Measurements from ENCODE around the gene MEIOSIN. TPM values are rescaled to one million over a fixed set of nuclear protein-coding genes. Genes with fewer than 3 reads are reported as not detected.

The MEIOSIN gene
- total and polyA plus RNA-seq, 2 of the 13 experiments (the other 11 are each of a cell fraction or from before 2014, with no cell fraction given): not detected

DNA sequence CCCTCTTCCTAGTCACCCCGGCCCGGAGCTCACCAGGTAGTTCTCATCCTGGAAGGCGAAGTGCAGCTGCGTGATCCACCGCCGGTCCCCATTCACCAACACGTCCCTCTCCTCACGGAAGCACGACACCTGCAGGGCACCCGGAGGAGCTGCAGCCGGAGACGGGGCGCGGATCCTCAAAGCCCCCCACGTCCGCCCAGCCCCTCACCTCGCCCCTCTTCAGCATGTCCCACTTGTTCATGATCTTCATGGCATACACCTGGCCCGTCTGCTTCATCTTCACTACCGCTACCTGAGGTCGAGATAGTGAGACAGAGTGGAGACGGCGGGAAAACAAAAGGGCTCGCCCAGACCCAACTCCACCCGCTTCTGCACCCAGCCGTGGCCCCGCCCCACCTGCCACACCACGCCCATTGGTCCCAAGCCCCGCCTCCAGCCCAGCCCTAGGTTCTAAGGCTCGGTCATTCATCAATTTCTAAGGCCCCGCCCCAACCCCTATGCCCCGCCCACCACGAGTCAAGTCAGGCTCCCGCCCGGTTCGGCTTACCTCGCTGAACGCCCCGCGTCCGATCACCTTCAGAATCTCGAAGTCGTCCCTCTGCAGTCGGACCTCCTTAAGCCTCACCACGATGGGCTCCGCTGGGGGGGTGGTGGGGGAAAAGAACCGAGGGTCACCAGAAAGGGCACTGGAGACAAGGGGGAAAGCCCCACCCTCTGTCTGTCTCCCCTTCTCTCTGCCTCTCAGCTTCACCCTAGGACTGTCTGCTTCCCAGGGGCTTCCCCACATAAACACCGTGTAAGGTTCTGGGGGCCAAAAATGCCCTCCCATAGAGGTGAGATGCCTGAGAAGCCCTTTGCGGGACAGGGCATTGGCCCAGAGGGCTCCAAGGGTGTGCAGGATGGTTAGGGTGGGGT is 46.2 kb downstream of the MEIOSIN start (continued):
- TF ChIP-seq POLR2A (IDR thresholded peaks at IDR 0.05; ENCODE audit: insufficient read depth in 1 of 2, low read depth in 2 of 2, low read length in 2 of 2) (no peak), GABPB1 (CRISPR knock-in tag; IDR thresholded peaks at IDR 0.05) (peak; percentile 33; the same call in 1 of the 2 replicates), ARID2 (CRISPR knock-in tag; IDR thresholded peaks at IDR 0.05; ENCODE audit: borderline replicate concordance) (no peak), THAP8 (CRISPR knock-in tag; IDR thresholded peaks at IDR 0.05; ENCODE audit: borderline replicate concordance) (no peak), ZMYM4 (CRISPR knock-in tag; IDR thresholded peaks at IDR 0.05) (no peak), ZNF776 (CRISPR knock-in tag; IDR thresholded peaks at IDR 0.05) (no peak), ZNF124 (CRISPR knock-in tag; IDR thresholded peaks at IDR 0.05) (no peak), SCMH1 (CRISPR knock-in tag; IDR thresholded peaks at IDR 0.05; ENCODE audit: borderline replicate concordance) (no peak), SAP130 (CRISPR knock-in tag; IDR thresholded peaks at IDR 0.05; ENCODE audit: low read depth) (0 out of 2 replicates have a peak, but pooled peaks have one; percentile 27), KLF16 (CRISPR knock-in tag; IDR thresholded peaks at IDR 0.05) (no peak), RXRB (CRISPR knock-in tag; IDR thresholded peaks at IDR 0.05; ENCODE audit: borderline replicate concordance) (no peak), ZNF33A (CRISPR knock-in tag; IDR thresholded peaks at IDR 0.05; ENCODE audit: borderline replicate concordance) (no peak), NBN (conservative IDR thresholded peaks at IDR 0.05) (no peak), SIX4 (CRISPR knock-in tag; IDR thresholded peaks at IDR 0.05) (no peak), TFDP1 (CRISPR knock-in tag; IDR thresholded peaks at IDR 0.05; ENCODE audit: borderline replicate concordance) (no peak), ZNF296 (CRISPR knock-in tag; conservative IDR thresholded peaks at IDR 0.05) (no peak), STAG1 (CRISPR knock-in tag; IDR thresholded peaks at IDR 0.05) (peak; percentile 25; the same call in 1 of the 2 replicates), HNRNPK (IDR thresholded peaks at IDR 0.05; ENCODE audit: low read depth, low read length, poor library complexity, severe bottlenecking) (no peak), SMARCE1 (IDR thresholded peaks at IDR 0.05; ENCODE audit: borderline replicate concordance) (no peak), ZNF207 (IDR thresholded peaks at IDR 0.05; ENCODE audit: borderline replicate concordance) (no peak), RFX3 (CRISPR knock-in tag; IDR thresholded peaks at IDR 0.05) (no peak), ZNF350 (CRISPR knock-in tag; IDR thresholded peaks at IDR 0.05; ENCODE audit: borderline replicate concordance, low read depth) (no peak), FOXM1 (CRISPR knock-in tag; IDR thresholded peaks at IDR 0.05) (no peak)
- TF ChIP-seq, protein P1, sequence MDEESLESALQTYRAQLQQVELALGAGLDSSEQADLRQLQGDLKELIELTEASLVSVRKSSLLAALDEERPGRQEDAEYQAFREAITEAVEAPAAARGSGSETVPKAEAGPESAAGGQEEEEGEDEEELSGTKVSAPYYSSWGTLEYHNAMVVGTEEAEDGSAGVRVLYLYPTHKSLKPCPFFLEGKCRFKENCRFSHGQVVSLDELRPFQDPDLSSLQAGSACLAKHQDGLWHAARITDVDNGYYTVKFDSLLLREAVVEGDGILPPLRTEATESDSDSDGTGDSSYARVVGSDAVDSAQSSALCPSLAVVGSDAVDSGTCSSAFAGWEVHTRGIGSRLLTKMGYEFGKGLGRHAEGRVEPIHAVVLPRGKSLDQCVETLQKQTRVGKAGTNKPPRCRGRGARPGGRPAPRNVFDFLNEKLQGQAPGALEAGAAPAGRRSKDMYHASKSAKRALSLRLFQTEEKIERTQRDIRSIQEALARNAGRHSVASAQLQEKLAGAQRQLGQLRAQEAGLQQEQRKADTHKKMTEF (CRISPR knock-in tag; IDR thresholded peaks at IDR 0.05): no peak
- TF ChIP-seq, protein P2, sequence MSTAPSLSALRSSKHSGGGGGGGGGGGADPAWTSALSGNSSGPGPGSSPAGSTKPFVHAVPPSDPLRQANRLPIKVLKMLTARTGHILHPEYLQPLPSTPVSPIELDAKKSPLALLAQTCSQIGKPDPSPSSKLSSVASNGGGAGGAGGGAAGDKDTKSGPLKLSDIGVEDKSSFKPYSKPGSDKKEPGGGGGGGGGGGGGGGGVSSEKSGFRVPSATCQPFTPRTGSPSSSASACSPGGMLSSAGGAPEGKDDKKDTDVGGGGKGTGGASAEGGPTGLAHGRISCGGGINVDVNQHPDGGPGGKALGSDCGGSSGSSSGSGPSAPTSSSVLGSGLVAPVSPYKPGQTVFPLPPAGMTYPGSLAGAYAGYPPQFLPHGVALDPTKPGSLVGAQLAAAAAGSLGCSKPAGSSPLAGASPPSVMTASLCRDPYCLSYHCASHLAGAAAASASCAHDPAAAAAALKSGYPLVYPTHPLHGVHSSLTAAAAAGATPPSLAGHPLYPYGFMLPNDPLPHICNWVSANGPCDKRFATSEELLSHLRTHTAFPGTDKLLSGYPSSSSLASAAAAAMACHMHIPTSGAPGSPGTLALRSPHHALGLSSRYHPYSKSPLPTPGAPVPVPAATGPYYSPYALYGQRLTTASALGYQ (CRISPR knock-in tag; IDR thresholded peaks at IDR 0.05): no peak

All from HepG2 (cell line).